ENCODE measurements around the gene KIZ.
A peak's percentile ranks its signal among the peaks of the same experiment; 100 is the strongest.

Gene KIZ

GRCh38 chr20:21214431-21214830, 88.5 kb downstream of the KIZ start:
- DNase-seq = no peak
- Mint-ChIP-seq H3K27ac (no peak overlapping the region), H3K4me1 (no peaks in the 10 kb centered on the region), H3K27me3 (ENCODE audit: low read depth, poor library complexity) (peaks cover 3% of the 10 kb centered on the region), H3K4me3 (no peak overlapping the region), H3K36me3 (ENCODE audit: low read depth) (no peaks in the 10 kb centered on the region), H3K9me3 (no peaks in the 10 kb centered on the region)
- no peak for TF ChIP-seq CTCF (IDR thresholded peaks at IDR 0.05)

- DNase-seq = no peak
- H3K9me3 Mint-ChIP-seq = no peaks in the 10 kb centered on the region
- H3K4me1 Mint-ChIP-seq = no peaks in the 10 kb centered on the region
- TF ChIP-seq CTCF (IDR thresholded peaks at IDR 0.05) = no peak
- H3K27ac Mint-ChIP-seq = no peak overlapping the region
- H3K36me3 Mint-ChIP-seq (ENCODE audit: low read depth) = no peaks in the 10 kb centered on the region
- no peaks in the 10 kb centered on the region for H3K27me3 Mint-ChIP-seq (ENCODE audit: low read depth, poor library complexity)
- no peak overlapping the region for H3K4me3 Mint-ChIP-seq
These were observed 93.8 kb downstream of the KIZ start for GRCh38 chr20:21219686-21220085.

- peaks cover 5% of the 10 kb centered on the region for H3K36me3 Mint-ChIP-seq (ENCODE audit: low read depth)
- no peak overlapping the region for H3K27ac Mint-ChIP-seq
- H3K4me1 Mint-ChIP-seq = no peaks in the 10 kb centered on the region
- no peak overlapping the region for H3K4me3 Mint-ChIP-seq
- peaks cover 5% of the 10 kb centered on the region for H3K27me3 Mint-ChIP-seq (ENCODE audit: low read depth, poor library complexity)
- DNase-seq = no peak
- no peaks in the 10 kb centered on the region for H3K9me3 Mint-ChIP-seq
- TF ChIP-seq CTCF (IDR thresholded peaks at IDR 0.05) = no peak
These were observed 98.3 kb downstream of the KIZ start for GRCh38 chr20:21224217-21224616.

- Mint-ChIP-seq H3K27ac (no peak overlapping the region), H3K9me3 (no peaks in the 10 kb centered on the region), H3K27me3 (ENCODE audit: low read depth, poor library complexity) (peaks cover 5% of the 10 kb centered on the region), H3K36me3 (ENCODE audit: low read depth) (peaks cover 5% of the 10 kb centered on the region), H3K4me3 (no peak overlapping the region), H3K4me1 (no peaks in the 10 kb centered on the region)
- DNase-seq = no peak
- no peak for TF ChIP-seq CTCF (IDR thresholded peaks at IDR 0.05)
These were observed 99.5 kb downstream of the KIZ start for GRCh38 chr20:21225215-21225947.

- no peak for TF ChIP-seq CTCF (IDR thresholded peaks at IDR 0.05)
- no peaks in the 10 kb centered on the region for H3K4me1 Mint-ChIP-seq
- DNase-seq = no peak
- peaks cover 9% of the 10 kb centered on the region for H3K36me3 Mint-ChIP-seq (ENCODE audit: low read depth)
- no peaks in the 10 kb centered on the region for H3K9me3 Mint-ChIP-seq
- no peak overlapping the region for H3K4me3 Mint-ChIP-seq
- peak overlapping the region; percentile 30 for H3K27ac Mint-ChIP-seq
- H3K27me3 Mint-ChIP-seq (ENCODE audit: low read depth, poor library complexity) = peaks cover 11% of the 10 kb centered on the region
These were observed 102.6 kb downstream of the KIZ start for GRCh38 chr20:21228511-21228910.

GRCh38 chr20:21229163-21229562, 103.3 kb downstream of the KIZ start:
- peaks cover 9% of the 10 kb centered on the region for H3K36me3 Mint-ChIP-seq (ENCODE audit: low read depth)
- H3K9me3 Mint-ChIP-seq = no peaks in the 10 kb centered on the region
- no peak for TF ChIP-seq CTCF (IDR thresholded peaks at IDR 0.05)
- no peak for DNase-seq
- H3K4me1 Mint-ChIP-seq = peaks cover 3% of the 10 kb centered on the region
- no peak overlapping the region for H3K27ac Mint-ChIP-seq
- no peak overlapping the region for H3K4me3 Mint-ChIP-seq
- peaks cover 11% of the 10 kb centered on the region for H3K27me3 Mint-ChIP-seq (ENCODE audit: low read depth, poor library complexity)

Data from nephron progenitor cell (in vitro differentiated cells).